HG03159 (cell line): ENCODE measurements around the gene ETNPPL.
"Not testable (repeated sequence)": the region's sequence is repeated elsewhere in the genome, so short reads cannot be mapped to it uniquely, and the experiment has no call there.

ENCODE experiments used
- ATAC-seq: cut with Tn5 transposase; IDR thresholded peaks from one replicate; pipeline ENCODE4 v1.9.1; 2021; ENCODE audit warnings: mild to moderate bottlenecking, moderate library complexity; ENCODE audit not compliant: unreplicated experiment

Gene ETNPPL

GRCh38 chr4:108763226-108763593 is 357 bp upstream of the ETNPPL start:
- no peak for ATAC-seq

GRCh38 chr4:108758498-108758897 is 4.4 kb downstream of the ETNPPL start:
- ATAC-seq = no peak

GRCh38 chr4:108754327-108754726 is 8.5 kb downstream of the ETNPPL start:
- ATAC-seq = no peak

GRCh38 chr4:108751321-108751720 is 11.5 kb downstream of the ETNPPL start:
- no peak for ATAC-seq

GRCh38 chr4:108749119-108749518 is 13.7 kb downstream of the ETNPPL start:
- ATAC-seq = no peak

GRCh38 chr4:108746511-108746910 is 16.3 kb downstream of the ETNPPL start:
- ATAC-seq = no peak

GRCh38 chr4:108744307-108744706 is 18.5 kb downstream of the ETNPPL start:
- no peak for ATAC-seq

GRCh38 chr4:108742451-108743420 is 20.1 kb downstream of the ETNPPL start:
- ATAC-seq = no peak

GRCh38 chr4:108738003-108738706 is 24.7 kb downstream of the ETNPPL start:
- no peak for ATAC-seq

GRCh38 chr4:108731006-108731405 is 31.8 kb downstream of the ETNPPL start:
- no peak for ATAC-seq

- no peak for ATAC-seq
These were observed 32.3 kb downstream of the ETNPPL start for GRCh38 chr4:108730579-108730978.

- ATAC-seq = no peak
These were observed 33.1 kb downstream of the ETNPPL start for GRCh38 chr4:108729731-108730130.

- no peak for ATAC-seq
These were observed 37.4 kb downstream of the ETNPPL start for GRCh38 chr4:108725457-108725856.

GRCh38 chr4:108717386-108717785 is 45.5 kb downstream of the ETNPPL start:
- no peak for ATAC-seq

- no peak for ATAC-seq
These were observed 46.5 kb downstream of the ETNPPL start for GRCh38 chr4:108716340-108716739.

- no peak for ATAC-seq
These were observed 48.0 kb downstream of the ETNPPL start for GRCh38 chr4:108714880-108715279.

- not testable (repeated sequence) for ATAC-seq
These were observed 52.3 kb downstream of the ETNPPL start for GRCh38 chr4:108710578-108710977.

- ATAC-seq = no peak
These were observed 53.1 kb downstream of the ETNPPL start for GRCh38 chr4:108709722-108710121.

- ATAC-seq = no peak
These were observed 53.6 kb downstream of the ETNPPL start for GRCh38 chr4:108709234-108709633.

GRCh38 chr4:108706289-108706688 is 56.6 kb downstream of the ETNPPL start:
- ATAC-seq = no peak

- no peak for ATAC-seq
These were observed 58.9 kb downstream of the ETNPPL start for GRCh38 chr4:108703966-108704365.

GRCh38 chr4:108703370-108703769 is 59.5 kb downstream of the ETNPPL start:
- no peak for ATAC-seq
